COLO829 (cell line): ENCODE measurements around the gene GNAI1.

ENCODE experiments used
- DNase-seq: peaks from one replicate; pipeline ENCODE4 v3.0.0; 2012; ENCODE audit warnings: low spot score

Gene GNAI1

DNA sequence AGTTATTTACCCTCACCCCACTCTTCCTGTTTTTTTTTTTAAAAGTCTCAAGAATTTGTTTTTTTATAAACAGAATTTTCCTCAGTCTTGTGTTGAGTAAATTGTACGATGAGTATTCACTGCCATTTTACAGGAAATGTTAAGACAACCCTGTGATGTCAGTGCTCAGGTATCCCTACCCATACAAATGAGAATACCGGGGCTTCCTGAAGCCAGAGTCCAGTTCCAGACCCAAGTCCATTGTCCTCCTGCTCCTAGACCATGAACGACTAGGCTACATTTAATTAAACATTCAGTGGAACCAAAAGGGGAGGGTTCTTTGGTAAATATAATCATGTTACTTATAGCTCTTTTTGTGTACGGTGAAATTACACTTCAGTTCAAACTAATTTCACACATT, 79.2 kb downstream of the GNAI1 start:
- no peak for DNase-seq

DNA sequence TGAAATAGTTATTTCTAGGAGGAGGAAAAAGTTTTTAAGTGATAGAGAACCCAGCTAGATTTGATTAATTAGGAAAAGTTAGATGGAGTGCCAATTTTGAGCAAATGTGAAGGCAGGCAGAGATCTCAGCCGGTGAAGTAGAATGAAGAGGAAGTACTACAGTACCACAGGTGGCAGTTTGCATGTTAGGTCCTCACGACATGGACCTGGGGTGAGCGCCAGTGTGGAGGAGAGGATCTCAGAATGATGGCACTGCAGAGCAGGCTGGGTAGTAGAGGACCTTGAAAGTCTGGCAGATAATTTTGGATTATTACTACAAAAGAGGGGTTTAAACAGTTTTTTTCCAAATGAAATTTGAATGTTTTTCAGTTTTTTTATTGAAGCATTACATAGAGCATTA, 81.1 kb downstream of the GNAI1 start:
- no peak for DNase-seq

GRCh38 chr7:80216996-80217842, 82.6 kb downstream of the GNAI1 start:
- no peak for DNase-seq

DNA sequence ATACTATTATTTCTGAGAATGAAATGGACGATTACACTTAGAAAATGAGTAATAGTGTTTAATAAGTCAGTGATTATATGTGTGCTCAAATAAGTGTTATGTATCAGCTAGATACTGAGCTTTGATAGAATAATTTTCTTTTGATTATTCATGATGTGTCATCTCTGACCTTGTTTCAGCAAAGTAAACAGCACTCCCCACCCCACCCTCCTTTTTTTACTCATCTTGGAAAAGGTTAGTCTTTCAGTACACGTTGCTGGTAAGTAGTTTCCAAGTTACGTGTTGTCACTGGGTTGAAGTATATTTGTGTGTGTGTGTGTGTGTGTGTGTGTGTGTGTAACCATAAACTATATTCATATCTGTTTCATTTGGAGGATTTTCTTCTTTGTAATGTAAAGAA, 84.1 kb downstream of the GNAI1 start:
- DNase-seq, result peak; percentile 21

- DNase-seq, result no peak
Observed at GRCh38 chr7:80220022-80220634, 85.5 kb downstream of the GNAI1 start.

- no peak for DNase-seq
Observed at GRCh38 chr7:80224415-80224814, 89.8 kb downstream of the GNAI1 start.

DNA sequence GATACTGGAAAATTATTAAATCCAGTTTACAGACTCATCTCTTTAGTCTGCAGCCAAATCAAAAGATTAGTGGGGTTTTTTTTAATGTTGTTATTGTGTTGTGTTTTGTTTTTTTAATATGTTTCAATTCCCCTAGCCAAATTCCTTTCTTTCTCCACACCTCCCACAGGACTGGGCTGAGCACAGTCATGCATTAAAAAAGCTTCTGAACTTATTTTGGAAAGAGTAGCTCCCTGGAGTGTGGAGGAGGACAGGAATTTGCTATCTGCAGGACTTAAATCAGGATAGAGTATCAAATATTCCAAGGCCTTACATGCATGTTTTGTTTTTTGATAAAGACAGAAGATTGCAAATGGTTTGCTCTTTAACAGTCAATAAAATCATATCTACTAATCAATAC, 90.7 kb downstream of the GNAI1 start:
- DNase-seq, result no peak

- DNase-seq, result no peak
Observed at GRCh38 chr7:80226629-80227028, 92.0 kb downstream of the GNAI1 start.

GRCh38 chr7:80230327-80230726, 95.7 kb downstream of the GNAI1 start:
- DNase-seq, result no peak

DNA sequence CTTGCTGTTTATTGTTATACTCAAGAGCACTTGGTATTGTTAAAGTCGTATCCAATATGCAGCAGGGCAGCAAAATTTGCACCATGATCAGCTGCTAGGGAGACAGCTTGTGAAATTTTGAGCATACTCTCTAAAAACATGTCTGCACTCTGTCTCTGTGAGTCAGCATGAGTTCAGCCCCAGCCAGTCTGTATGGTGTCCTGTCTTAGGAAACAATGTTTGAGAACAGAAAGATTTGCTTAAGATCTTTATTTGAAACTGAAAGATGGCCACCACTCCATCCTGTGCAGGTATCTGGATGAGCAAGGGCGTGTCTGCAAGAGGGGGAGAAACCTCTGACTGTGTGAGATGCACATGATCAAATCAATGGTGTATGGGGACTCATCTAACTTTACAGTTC, 97.1 kb downstream of the GNAI1 start:
- no peak for DNase-seq

GRCh38 chr7:80232979-80233724, 98.5 kb downstream of the GNAI1 start:
- peak; percentile 73 for DNase-seq

DNA sequence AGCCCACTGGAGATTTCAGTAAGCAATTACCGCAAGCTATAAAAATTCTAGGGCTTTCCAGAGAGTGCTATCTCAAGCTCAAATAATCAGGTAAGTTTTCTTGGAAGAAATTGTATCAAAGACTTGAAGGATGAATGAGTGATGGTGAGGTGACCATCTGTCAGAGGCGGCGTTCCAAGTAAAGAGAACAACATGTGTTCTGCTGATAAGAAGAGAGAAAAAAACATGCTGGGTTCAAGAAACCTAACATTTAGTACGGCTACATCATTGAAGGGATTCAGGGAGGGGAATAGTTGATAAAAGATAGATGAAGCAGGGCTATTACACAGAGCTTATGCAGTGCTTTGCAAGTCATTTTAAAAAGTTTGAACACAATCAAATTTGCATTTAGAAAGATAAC, 100.7 kb downstream of the GNAI1 start:
- DNase-seq, result no peak

- no peak for DNase-seq
Observed at GRCh38 chr7:80236681-80237080, 102.0 kb downstream of the GNAI1 start.

DNA sequence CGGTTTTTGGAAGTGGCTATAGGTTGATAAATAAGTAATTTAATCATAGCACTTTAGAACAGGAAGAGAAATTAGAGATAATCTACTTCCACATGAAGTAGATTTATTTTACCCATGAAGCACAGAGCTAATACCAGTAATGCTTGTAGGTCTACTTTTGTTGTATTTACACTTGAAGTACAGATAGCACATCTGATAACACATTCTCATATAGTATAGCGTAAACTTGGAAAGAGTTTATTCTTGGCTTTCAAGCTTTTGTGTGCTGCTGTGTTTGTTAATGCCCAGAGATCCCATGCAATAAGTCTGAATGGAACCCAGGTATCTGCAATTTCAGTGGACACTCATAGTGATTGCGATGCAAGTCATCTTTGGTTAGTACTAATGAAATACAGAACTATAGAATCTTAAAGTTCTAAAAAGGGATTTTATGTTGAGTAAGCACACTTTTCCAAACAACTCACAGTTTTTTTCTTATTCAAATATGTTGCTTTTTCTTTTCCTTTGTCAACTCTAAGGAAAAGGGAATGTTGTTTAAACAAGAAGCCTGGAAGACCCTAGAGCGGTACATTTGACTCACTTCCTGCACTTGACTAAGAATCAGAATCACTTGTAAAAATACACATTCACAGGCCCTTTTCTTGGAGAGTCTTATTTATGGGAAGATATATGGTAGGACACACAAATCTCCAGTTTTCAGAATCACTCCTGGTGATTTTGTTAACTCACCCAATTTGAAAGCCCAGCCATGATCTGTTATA, 105.8 kb downstream of the GNAI1 start:
- DNase-seq, result no peak

DNA sequence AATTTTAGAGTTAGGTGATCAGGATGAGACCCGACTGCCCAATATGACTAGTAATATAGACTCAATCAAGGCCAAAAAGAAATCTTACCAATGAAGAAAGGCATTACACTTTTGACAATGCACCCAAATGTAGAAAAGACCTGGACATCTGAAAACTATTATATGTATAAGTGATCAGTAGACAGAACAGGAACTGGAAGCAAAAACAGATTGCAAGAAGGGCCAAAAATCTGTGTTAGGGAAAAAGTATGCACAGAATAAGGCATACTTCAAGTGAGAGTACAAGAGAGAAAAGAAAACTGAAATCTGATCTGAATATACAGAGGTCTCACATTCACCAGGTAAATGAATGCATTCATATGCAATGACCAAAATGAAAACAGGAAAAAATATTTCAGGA, 107.0 kb downstream of the GNAI1 start:
- no peak for DNase-seq

- DNase-seq, result no peak
Observed at GRCh38 chr7:80243425-80243824, 108.8 kb downstream of the GNAI1 start.

GRCh38 chr7:80244206-80244916, 109.7 kb downstream of the GNAI1 start:
- no peak for DNase-seq

DNA sequence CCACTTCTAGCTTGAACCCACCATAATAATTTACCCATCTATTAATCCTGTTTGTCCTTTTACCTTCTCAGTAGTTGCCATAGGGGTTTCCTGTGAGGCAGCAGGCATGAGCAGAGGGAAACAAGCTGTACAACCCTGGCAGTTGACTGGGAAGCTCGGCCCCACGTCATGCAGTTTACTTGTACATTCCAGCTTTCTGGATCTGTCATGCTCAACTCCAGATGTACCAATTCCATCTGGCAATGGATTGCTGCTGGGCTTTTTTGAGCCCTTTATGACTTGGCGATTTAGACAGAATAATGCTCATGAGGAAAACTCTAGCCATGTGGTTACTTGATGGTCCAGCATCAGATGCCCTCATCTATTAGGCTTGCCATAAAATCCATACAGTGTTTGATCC, 112.5 kb downstream of the GNAI1 start:
- no peak for DNase-seq

DNA sequence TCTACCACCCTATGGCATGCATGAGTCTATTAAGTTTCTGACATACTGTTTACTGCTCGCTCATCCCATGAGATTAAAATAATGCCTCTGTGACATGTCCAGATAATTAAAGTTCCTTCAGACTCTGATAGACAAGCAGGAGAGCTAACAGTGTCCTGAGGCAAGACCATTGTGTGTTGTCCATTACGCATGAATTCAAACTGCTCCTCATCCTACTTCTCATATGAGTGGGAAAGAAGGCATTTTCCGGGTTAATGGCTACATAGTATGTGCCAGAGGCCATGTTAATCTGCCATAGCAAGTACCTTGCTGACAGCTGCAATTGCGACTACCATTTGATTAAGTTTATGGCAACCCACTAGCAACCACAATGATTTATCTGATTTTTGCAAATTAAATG, 113.3 kb downstream of the GNAI1 start:
- DNase-seq, result no peak

GRCh38 chr7:80249184-80249583, 114.6 kb downstream of the GNAI1 start:
- no peak for DNase-seq

- DNase-seq, result peak; percentile 38
Observed at GRCh38 chr7:80249619-80250295, 115.1 kb downstream of the GNAI1 start.
